Hematopoietic multipotent progenitor cell treated with erythropoietin and hydrocortisone succinate and interleukin-3 and kit ligand, for 4 days (in vitro differentiated cells): ENCODE results near the gene FUT6.

Source experiments
- DNase-seq: peaks from one replicate; pipeline ENCODE4 v3.0.0-alpha.2; 2015

FUT6 gene

DNA sequence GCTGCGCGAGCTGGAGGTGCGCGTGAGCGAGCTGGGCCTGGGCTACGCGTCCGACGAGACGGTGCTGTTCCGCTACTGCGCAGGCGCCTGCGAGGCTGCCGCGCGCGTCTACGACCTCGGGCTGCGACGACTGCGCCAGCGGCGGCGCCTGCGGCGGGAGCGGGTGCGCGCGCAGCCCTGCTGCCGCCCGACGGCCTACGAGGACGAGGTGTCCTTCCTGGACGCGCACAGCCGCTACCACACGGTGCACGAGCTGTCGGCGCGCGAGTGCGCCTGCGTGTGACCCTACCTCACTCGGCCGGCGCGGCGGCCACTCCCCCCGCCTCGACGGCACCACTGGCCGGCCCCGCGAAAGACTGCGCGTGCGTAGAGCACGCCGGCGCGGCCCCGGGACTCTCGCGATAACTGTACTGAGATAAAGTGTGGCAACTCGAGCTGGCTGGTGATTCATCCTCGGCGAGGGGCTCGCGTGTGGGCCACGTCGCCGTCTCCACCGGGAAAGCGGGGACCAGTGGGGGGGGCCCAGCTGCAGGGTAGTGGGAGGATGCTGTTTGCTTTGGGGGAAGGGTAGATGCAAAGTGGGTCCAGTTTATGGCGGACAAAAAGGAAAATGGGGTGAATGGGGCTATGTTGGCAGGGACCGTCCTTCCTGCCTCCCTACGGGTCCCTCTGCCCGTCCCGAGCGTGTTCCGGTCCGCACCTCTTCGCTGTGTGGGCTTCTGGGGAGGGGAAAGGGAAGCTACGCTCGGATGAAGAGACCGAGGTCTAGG, 11.4 kb downstream of the FUT6 start:
- peak; percentile 96 for DNase-seq

GRCh38 chr19:5827342-5827890, 12.1 kb downstream of the FUT6 start:
- no peak for DNase-seq

DNA sequence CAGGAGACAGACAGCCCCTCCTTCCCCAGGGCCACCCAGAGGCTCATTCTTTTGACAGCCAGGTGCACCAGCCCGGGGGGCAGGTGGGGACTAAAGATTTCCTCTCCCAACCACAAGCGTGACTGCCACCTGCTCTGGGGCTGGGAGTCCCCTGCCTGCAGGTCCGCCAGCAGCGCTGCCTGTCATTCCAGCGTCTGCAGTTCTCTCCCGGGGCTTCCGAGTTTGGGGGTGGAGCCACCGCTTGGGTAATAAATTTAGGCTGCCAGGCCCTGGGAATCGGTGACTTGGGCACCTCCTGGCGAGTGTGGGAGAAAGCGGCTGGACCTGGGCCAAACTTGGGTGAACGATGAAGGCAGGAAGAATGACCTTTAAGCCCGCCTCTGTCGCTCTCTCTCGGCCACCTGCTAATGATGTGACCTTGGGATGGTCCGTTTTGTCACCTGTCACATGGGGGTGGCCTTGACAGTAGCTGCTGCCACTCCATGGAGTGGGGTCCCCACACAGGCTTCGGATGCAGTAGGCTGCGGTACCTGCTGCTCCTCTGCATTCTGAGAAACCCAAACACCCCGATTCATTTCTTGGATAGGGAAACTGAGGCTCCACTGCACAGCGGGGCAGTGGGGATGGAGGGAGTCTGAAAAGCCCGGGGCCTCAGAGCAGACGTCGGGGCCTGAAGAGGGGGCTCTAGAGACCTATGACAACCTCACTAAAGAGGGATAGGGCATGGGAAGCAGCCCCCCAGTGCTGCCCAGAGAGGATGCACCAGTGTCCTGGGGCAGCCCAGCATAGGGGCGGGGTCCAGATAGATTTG, 12.8 kb downstream of the FUT6 start:
- peak; percentile 78 for DNase-seq

GRCh38 chr19:5825178-5825577, 14.3 kb downstream of the FUT6 start:
- no peak for DNase-seq

DNA sequence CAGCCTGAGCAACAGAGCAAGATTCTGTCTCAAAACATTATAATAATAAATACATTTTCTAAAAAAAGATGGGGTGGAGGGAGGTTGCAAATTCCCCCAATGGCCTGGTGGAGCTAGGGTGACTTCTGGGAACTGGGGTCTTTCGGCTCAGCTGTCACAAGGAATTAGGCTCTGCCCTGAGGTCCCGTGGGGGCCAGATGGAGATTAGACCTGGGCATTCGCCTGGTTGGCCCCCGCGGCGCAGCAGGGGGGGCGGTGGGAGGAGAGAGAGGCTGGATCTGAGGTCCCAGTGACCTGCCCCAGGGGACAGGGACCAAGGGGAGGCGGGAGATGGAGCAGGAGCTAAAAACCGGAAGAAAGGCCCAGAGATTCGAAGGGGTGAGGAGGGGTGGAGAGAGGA, 14.8 kb downstream of the FUT6 start:
- DNase-seq, result no peak

DNA sequence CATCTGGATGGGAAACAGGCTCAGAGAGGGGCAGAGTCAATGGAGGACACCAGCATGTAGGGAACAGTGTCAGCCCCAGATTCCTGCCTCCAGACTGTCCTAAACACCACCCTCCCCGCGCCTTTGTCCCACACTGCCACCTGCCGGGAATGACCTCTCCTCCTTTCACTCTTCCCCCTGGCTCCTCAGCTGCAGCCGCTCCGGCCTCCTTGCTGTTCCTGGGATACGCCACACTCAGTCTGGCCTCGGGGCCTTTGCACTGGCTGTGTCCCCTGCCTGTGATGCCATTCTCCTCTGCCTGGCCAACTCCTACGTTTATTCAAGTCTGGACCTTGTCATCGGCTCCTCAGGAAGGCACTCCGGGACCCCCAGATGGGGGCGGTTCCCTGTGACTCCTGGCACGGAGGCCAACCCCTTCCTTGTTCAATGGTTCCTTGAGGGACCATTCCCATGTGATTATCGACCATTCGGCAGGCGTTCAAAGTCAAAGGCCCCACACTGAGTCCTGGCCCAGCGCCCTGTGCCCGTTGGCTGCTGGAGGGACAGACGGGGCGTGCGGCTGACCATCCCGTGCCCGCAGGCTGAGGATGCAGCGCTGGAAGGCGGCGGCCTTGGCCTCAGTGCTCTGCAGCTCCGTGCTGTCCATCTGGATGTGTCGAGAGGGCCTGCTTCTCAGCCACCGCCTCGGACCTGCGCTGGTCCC, 15.8 kb downstream of the FUT6 start:
- no peak for DNase-seq

DNA sequence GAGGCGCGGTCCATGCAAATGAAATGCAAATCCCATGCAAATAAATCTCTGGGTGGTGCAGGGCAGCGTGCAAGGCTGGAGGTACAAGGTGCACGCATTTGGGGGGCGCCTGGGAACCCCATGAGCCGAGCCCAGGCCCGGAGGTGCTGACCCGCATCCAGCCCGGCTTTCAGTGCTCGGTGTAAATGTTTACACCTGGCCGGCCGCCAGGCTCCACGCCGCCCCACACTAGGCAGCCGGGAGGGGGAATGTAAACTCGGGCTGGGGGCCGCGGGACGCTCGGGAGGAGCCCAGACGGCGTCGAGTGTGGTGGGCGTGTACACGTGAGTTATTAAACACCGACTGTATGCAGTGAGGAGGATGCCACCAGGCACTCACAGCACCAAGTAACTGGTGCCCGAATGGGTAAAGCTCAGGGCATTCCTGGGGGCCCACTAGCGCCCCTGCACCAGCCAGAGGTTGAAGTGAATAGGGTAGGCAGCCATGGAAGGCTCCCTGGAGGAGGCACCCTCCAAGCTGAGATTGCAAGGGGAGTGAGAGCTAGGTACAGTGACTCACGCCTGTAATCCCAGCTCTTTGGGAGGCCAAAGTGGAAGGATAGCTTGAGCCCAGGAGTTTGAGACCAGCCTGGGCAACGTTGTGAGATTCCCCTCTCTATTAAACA, 17.2 kb downstream of the FUT6 start:
- no peak for DNase-seq

GRCh38 chr19:5821521-5822180, 17.9 kb downstream of the FUT6 start:
- no peak for DNase-seq

GRCh38 chr19:5820785-5821184, 18.7 kb downstream of the FUT6 start:
- DNase-seq, result no peak

- DNase-seq, result no peak
These were observed 20.9 kb downstream of the FUT6 start for GRCh38 chr19:5818594-5818993.

GRCh38 chr19:5817218-5817617, 22.3 kb downstream of the FUT6 start:
- DNase-seq, result no peak

DNA sequence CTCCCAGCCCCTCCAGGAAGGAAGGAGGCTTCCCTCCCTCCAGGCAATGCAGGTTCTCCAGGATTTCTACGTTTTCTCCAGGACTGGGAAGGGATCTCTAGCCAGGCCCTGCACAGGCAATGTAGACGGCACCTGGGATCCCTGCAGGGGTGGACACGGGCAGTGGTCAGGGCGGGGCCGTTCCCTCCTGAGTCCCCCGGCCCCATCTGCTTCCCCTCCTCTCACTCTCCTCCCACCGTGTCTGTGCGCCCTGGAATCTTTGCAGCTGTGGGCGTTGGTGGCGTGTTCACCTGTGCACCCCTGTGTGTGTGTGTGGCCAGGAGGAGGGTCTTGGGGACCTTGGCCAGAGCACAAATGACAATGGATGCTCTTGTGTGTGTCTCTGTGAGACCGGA, 24.7 kb downstream of the FUT6 start:
- DNase-seq, result no peak

- no peak for DNase-seq
These were observed 25.2 kb downstream of the FUT6 start for GRCh38 chr19:5814123-5814851.

- DNase-seq, result no peak
These were observed 28.4 kb downstream of the FUT6 start for GRCh38 chr19:5811117-5811516.

GRCh38 chr19:5809469-5809868, 30.0 kb downstream of the FUT6 start:
- DNase-seq, result no peak

GRCh38 chr19:5809053-5809452, 30.4 kb downstream of the FUT6 start:
- DNase-seq, result peak; percentile 48

DNA sequence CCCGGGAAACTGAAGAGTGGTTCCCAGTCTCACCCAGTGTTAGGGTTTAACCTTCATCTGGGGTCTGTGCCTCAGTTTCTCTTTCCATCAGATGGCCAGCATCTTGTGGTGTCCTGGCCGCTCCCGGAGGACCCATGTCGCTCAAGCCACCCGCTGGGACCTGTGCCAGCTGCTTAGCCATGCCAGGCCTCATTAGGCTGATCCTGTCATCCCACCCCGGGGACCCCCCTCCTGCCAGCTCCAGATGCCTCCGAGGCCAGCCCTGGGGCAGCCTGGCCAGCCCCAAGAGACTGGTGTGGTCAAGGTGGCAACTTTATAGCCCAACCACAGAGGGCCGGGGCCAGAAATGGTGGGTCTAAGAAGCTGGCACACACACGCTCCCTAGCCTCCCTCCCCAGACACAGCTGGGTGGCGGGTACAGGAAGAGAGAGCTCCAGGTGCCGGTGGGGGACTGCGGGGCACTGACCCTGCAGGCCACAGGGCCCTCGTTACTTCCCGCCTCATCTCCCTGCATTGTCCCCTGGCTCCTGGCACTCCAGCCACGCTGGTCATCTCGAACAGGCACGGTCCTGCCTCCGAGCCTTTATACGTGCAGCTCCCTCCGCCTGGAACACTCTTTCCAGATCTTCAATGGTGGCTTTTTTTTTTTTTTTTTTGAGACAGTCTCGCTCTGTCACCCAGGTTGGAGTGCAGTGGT, 31.2 kb downstream of the FUT6 start:
- no peak for DNase-seq

GRCh38 chr19:5806905-5807304, 32.6 kb downstream of the FUT6 start:
- DNase-seq, result no peak

- no peak for DNase-seq
These were observed 33.4 kb downstream of the FUT6 start for GRCh38 chr19:5806133-5806489.

GRCh38 chr19:5805462-5806132, 33.9 kb downstream of the FUT6 start:
- DNase-seq, result peak; percentile 84
